Hepatocyte (in vitro differentiated cells): ENCODE data around the gene USP3.

Source experiments
- EZH2 ChIP-seq: fragments of 200-600 bp; sonication (generic); IDR thresholded peaks from 2 replicates; pipeline ENCODE4 v1.6.1; 2016; ENCODE audit warnings: antibody characterized with exemption, mild to moderate bottlenecking, borderline replicate concordance
- EZH2phosphoT487 ChIP-seq: fragments of 200-600 bp; sonication (generic); IDR thresholded peaks from one replicate; pipeline ENCODE4 v1.6.1; 2018; ENCODE audit warnings: antibody characterized with exemption, mild to moderate bottlenecking, low read depth, moderate library complexity; ENCODE audit not compliant: unreplicated experiment, severe bottlenecking
- TF ChIP-seq, protein P1 (sequence below): fragments of 200-600 bp; sonication (generic); IDR thresholded peaks from 2 replicates; pipeline ENCODE4 v1.5.1; 2016; ENCODE audit warnings: antibody characterized with exemption, mild to moderate bottlenecking; ENCODE audit not compliant: poor library complexity

DNA sequence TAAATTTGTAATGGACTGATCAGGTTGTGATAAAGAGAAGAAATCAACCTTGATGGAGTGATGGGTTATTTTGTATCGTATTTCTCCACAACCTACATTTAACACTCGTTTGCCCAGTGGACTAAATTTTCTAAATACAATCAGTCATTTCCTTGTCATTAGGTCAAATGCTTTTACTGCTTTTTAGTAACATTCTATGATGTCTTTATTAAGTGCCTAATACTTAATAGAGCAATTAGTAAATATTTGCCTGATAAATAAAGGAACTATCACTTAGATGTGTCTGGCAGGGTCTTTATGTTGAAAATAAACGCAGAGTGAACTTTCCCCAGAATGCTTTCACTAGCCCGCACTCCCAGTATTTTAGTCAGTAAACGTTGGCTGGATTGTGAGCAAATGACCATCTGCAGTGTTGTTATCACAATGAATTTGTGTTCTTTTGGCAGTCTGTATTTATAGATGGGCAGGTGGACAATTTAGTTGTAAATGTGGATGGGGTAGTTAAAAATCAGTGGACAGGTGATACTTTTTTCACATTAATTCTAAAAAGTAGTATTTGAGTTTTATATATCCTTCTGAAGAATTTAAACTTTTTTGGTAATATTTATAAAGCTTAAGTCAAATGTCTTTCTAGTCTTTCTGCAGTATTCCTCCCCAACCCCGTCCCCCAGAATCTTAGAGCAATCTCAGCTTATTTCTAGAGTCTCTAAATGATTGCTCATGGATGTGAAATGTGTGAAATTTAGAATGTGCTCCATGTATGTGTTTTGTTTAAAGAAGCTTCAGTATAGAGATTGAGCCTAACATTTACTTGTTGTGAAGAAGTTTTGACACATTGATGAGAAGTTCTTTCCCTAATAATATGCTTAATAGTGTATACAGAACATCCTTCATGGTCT is 4.9 kb downstream of the USP3 start:
- TF ChIP-seq EZH2 (no peak), EZH2phosphoT487 (no peak)
- TF ChIP-seq, protein P1, sequence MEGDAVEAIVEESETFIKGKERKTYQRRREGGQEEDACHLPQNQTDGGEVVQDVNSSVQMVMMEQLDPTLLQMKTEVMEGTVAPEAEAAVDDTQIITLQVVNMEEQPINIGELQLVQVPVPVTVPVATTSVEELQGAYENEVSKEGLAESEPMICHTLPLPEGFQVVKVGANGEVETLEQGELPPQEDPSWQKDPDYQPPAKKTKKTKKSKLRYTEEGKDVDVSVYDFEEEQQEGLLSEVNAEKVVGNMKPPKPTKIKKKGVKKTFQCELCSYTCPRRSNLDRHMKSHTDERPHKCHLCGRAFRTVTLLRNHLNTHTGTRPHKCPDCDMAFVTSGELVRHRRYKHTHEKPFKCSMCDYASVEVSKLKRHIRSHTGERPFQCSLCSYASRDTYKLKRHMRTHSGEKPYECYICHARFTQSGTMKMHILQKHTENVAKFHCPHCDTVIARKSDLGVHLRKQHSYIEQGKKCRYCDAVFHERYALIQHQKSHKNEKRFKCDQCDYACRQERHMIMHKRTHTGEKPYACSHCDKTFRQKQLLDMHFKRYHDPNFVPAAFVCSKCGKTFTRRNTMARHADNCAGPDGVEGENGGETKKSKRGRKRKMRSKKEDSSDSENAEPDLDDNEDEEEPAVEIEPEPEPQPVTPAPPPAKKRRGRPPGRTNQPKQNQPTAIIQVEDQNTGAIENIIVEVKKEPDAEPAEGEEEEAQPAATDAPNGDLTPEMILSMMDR, result no peak
